Sciatic nerve (tissue), 2 donors: ENCODE data around the gene STAG1. TPM values are rescaled to one million over a fixed set of nuclear protein-coding genes. Genes with fewer than 3 reads are reported as not detected.

ENCODE experiments used
- ATAC-seq: fragments of 200-7000 bp; cut with Tn5 transposase; one replicate; pipeline ENCODE4 v1.9.1; 2020; ENCODE audit warnings: mild to moderate bottlenecking, moderate library complexity
- DNase-seq: peaks from one replicate; pipeline ENCODE4 v3.0.0-alpha.2; 2020; ENCODE audit warnings: low spot score
- intact Hi-C: fragments of 100-400 bp; cut with DNase I; formaldehyde crosslinking; loops from one replicate; pipeline ENCODE4 v1.14.2; 2022
- total RNA-seq: library from RNA; stranded (reverse); fragmentation: NEBNext Ultra II Directional; extraction: Animal tissue kit (Norgen Biotek cat#: 25700); gene quantifications from one replicate; pipeline ENCODE4 v1.2.1, GENCODE V29; 2021
- donor health status: DM: no; HTN: no; CAD: no.
- donor health status: DM: no; HTN: no; CAD: no.

The STAG1 gene
- total RNA-seq, 1 donor from 2014 or later, result 78.8 TPM

DNA sequence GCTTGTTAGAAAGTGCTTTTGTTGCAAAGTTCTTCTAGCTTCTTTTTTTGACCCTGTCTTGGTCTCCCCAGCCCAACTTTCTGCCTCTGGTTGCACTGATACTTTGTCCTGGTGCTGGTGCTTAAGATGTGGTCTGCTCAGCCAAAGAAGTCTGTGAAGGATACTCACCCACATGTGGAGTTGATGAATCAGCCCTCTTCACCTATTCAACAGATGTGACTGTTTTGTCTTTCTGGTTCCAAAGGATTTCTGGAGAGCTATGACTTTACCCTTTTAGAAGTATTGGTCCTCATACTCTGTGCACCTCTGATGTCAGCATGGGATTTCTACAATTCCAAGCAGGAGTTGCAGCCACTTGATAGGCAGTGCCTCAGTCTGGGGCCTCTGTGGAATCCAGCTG, 418.0 kb downstream of the STAG1 start:
- ATAC-seq (no peak), DNase-seq (no peak)
- intact Hi-C loops, result no loop called here

DNA sequence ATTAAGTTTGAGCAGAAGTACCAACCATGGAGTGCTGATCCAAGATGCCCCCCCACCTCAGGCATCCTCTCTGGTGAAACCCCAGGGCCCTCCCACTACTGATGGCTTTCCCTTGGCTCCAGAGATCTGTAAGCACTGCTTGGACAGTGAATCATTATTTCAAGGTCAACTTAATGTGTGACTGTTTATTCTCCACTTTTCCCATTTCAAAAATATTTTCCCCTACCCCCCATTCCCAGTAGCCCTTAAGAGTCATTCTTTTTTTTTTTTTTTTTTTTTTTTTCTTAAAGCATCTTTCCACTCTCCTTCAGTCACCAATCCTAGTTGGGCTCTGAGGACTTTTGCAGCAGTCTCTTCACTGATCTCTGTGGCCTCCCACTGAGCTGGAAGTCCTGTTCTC, 419.4 kb downstream of the STAG1 start:
- ATAC-seq, result no peak
- intact Hi-C loops, result no loop called here

DNA sequence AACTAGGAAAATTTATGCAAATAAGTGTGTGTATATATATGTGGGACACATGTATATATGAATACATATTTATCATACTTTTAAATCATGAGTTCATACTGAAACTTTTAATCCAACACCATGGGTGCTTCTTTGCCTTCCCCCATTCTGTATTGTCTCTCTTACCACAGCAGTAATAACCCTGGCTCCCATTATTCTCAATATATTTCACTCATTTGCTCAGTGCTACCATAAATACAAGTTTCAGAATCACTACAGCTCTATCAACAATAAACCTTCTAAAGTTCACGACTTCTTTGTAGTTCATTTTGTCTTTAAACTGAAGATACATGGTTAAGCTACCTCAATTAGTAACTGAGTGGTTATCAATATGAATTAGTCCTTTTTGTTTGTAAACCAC, 419.9 kb downstream of the STAG1 start:
- no peak for ATAC-seq
- no peak for DNase-seq
- intact Hi-C loops, result no loop called here

More for the DNA sequence above, 419.4 kb downstream of the STAG1 start:
- DNase-seq, result no peak

DNA sequence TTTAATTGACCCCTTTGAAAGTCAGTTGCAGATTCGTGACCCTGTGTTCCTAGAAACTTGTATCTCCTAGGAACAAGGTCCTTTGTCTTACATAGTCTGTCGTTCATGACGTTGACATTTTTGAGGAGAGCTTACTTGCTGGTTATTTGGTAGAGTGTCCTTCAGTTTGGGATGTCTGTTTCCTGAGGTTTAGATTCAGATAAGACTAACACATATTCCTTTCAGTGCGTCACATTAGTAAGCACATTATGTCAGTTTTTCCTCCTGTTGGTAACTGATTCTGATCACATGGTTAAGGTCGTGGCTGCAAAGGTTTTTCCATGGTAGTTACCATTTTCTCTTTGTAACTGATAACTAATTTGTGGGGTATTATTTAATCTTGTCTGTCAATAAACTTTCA, 421.3 kb downstream of the STAG1 start:
- ATAC-seq, result no peak
- intact Hi-C loops, result no loop called here

DNA sequence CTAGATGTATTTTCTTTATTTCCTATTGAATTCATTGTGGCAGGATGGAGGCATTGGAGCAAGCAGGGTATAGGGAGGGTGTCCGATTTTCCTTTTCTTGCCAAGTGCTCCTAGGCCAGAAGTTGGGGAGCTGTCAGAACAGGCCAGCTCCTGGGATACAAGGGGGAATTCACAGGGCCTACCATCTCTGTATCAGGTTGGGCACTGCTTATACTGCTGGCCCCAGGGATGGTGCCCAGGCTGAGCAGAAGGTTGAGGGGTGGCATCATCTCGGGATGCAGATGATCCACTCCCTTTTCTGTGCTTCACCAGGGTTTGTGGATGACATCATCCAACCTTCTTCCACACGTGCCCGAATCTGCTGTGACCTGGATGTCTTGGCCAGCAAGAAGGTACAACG, 422.6 kb downstream of the STAG1 start:
- ATAC-seq, result no peak
- no peak for DNase-seq
- intact Hi-C loops, result no loop called here

More for the DNA sequence above, 421.3 kb downstream of the STAG1 start:
- DNase-seq, result no peak

DNA sequence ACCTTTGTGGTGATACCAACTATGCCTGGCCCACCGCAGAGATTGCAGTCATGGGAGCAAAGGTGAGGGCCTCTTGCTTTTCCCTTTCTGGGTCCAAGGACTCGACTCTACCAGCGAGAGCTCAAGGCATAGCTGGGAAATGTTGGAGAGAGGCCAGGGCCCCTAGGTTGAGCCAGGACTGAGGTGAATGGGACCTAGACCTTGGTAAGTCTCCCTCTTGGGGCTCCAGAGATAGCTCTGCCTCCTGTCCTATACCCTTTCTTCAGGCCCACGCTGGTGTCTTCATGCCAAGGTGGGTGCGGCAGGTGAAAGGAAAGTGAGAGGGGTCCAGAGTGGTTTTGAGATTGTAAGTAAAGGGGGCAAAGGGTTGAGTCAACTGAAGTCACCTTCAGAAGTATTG, 424.5 kb downstream of the STAG1 start:
- no peak for DNase-seq
- ATAC-seq, result no peak
- intact Hi-C loops, result no loop called here

DNA sequence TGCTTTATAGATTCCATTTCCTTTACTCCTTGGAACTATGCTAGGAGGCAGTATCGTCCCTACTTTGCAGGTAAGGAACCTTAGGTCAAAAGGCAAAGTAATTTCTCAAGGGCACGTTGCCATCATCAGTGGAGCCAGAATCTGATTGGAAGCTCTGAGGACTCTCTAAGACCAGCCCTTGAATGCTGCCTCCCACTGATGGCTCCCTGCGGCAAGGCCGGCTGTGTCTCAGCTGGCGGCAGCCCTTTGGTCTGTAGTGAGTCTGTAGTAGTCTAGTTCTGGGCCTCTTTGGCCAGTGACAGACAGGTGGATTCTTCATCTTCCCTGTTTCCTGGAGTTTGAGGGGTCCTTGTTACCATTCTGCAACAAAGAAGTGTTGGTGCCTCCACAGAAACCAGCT, 425.9 kb downstream of the STAG1 start:
- DNase-seq, result no peak
- ATAC-seq, result no peak
- intact Hi-C loops, result no loop called here

DNA sequence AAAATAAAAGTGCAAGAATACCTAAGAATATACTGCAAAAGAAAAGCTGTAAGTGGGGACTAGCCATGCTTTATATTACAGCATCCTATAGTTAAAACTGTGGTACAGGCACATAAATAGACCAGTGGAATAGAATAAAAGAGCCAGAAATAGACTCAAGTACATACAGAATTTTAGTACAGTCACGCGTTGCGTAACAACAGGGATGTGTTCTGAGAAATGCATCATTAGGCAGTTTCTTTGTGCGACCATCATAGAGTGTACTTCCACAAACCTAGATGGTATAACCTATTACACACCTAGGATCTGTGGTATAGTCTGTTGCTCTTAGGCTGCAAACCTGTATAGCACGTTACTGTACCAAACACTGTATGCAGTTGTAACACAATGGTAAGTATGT, 440.2 kb downstream of the STAG1 start:
- ATAC-seq (no peak), DNase-seq (no peak)
- intact Hi-C loops, result no loop called here

DNA sequence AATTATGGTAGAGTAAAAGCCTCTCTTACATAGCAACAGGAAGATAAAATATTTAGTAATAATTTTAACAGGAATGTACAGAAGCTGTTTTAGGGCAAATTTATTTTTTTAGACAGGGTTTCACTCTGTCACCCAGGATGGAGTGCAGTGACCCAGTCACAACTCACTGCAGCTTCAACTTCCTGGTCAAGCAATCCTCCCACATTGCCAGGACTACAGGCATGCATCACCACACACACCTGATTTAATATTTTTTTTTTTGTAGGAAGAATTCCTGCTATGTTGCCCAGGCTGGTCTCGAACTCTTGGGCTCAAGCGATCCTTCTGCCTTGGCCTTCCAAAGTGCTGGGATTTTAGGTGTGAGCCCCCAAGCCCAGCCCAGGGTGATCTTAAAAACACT, 440.9 kb downstream of the STAG1 start:
- no peak for DNase-seq
- intact Hi-C loops, result no loop called here

DNA sequence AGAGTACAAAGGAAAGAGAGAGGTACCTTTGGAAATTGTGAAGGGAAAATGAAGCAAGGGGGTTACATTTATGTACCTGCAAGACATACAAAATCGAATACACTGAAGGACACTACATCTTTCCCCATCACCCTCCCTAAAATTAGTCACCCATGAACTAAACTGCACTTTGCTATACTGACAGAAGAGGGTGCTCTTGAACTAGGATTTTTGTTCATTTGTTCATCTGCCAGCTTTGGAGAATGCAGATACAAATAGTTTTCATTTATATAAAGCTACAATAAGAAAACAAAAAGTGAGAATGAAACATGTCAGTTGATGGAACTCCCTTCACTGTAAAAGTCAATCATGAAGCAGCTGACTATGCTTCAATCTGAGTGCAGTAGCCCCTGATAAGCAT, 446.3 kb downstream of the STAG1 start:
- DNase-seq, result no peak
- no peak for ATAC-seq
- intact Hi-C loops, result no loop called here

More for the DNA sequence above, 440.9 kb downstream of the STAG1 start:
- ATAC-seq, result no peak

DNA sequence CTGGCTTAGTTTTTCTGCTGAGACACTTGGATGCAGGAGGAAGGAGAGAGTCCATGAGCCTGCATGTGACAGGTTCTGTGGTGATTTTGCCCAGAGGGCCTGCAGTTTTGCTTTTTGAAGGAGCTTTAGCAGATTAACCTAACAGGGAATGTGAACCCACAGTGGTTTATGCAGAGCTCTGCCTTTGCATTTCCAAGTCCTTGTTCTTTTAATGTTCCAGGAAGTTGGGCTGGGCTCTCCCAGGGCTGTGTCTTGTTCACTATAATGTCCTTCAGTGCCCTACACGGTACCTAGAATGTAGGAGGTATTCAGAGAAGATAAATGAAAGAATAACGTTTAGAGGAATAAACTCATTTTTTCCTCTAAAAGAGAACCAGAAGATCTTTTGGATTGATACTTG, 451.7 kb downstream of the STAG1 start:
- intact Hi-C loops, result no loop called here

DNA sequence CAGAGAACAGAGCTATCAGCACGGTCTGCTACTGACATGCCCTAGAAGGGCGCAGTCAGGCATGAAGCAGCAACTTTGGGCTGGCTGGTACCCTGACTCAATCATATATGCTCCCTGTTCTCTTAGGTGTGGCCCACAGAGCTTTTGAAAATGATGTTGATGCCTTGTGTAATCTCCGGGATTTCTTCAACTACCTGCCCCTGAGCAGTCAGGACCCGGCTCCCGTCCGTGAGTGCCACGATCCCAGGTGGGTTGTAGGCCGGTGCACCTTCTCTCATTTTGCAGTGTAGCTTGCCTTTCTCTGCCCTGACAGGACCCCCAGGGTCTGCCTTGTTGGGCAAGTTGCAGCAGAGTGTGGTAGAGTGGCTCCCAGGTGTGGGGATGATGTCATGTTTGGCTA, 454.4 kb downstream of the STAG1 start:
- ATAC-seq, result no peak

More for the DNA sequence above, 451.7 kb downstream of the STAG1 start:
- DNase-seq (no peak), ATAC-seq (no peak)

DNA sequence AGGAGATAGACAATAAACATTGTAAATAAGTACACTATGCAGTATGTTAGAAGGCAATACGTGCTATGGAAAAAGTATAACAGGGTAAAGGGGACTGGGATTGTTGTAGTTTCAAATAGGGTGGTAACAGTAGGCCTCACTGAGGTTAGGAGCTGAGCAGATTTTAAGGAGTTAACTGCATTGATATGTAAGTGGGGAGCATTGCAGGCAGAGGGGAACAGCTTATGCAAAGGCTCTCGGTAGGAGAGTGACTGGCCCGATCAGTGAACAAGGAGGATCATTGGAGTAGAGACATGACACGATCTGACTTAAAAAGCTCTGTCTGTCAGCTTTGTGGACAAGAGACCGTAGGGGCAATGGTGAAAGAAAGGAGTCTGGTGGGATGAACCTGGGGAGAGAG, 455.2 kb downstream of the STAG1 start:
- no peak for DNase-seq
- intact Hi-C loops, result no loop called here
- no peak for ATAC-seq

More for the DNA sequence above, 454.4 kb downstream of the STAG1 start:
- no peak for DNase-seq
- intact Hi-C loops, result loop anchor here (2.0 kb wide), 1 partner anchor 27 kb away; no protein-coding TSS in a partner anchor

DNA sequence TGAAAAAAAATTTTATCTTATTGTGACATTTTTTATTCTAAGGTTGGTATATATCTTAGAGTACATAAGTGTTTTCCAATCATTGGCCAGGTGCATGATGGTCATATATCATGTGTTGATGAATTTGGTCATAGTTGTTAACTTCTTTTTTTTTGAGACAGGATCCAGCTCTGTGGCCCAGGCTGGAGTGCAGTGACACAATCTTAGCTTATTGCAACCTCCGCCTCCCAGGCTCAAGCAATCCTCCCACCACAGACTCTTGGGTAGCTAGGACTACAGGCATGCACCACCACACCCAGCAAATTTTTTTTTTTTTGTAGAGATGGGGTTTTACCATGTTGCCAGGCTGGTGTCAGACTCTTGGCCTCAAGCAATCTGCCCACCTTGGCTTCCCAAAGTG, 458.0 kb downstream of the STAG1 start:
- ATAC-seq, result no peak
- no peak for DNase-seq
- intact Hi-C loops, result no loop called here

DNA sequence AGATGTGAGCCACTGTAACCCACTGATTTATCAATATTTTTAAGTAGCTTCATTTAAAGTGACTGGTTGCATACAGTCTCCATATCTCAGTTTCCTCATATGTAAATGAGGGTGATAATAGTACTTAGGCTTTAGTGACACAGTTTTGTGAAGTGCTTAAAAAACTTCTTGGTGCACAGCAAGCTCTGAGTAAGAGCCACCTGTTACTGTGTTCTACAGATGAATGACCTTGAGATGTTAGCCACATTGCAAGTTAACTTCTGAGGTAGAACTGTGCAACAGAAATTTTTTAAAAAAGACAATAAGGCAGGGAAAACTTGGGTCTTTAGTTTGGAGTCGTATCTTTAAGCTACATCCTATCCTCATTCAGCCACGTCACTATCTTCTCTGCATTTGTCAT, 458.9 kb downstream of the STAG1 start:
- no peak for ATAC-seq
- intact Hi-C loops, result no loop called here
- DNase-seq, result no peak

DNA sequence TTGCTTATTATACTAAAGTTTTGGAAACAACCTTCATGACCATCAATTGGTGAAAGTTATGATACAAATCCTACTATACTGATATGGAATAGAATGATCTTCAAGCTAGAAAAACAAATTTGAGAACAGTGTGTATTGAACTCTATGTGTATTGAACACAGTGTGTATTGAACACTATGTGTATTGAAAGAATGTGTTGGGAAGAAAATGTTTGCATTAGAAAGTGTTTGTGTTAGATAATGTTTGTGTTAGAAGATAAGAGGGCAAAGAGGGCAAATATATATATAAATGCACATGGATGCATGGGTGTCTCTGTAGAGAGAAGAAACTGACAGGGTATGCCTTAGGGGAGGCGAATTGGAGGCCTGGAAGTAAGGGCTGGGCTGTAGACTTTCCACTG, 459.7 kb downstream of the STAG1 start:
- ATAC-seq, result no peak
- DNase-seq, result no peak
- intact Hi-C loops, result no loop called here

DNA sequence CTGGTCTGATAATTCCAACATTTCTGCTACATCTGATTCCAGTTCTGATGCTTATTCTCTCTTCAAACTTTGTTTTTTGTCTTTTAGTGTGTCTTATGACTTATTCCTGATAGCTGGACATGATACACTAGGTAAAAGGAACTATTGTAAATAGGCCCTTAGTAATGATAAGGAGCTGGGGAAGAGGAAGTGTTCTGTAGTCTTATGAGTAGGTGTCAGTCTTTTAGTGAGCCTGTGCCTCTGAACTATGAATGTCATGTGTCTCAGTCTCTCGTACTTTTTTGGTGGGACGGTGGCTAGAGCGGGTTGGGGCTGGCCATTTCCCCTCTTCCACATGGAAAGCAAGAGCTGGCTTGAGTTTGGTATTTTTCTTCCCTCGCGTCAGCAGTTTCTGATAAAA, 460.9 kb downstream of the STAG1 start:
- intact Hi-C loops, result no loop called here
- DNase-seq, result no peak
- no peak for ATAC-seq

Other genes starting within 250 kb of the STAG1 start
- 8.0 TPM for gene SLC35G2, start 66.7 kb upstream of the STAG1 start, total RNA-seq
- gene NCK1, start 109.8 kb upstream of the STAG1 start, total RNA-seq, result 54.3 TPM
- gene IL20RB, start 205.6 kb upstream of the STAG1 start, total RNA-seq, result 15.2 TPM